Sigmoid colon (tissue), 4 donors: ENCODE data around the gene UBAC1.

ENCODE experiments used
- EP300 ChIP-seq, 4 donors: sonication (generic); formaldehyde crosslinking; IDR thresholded peaks; one replicate each; pipeline ENCODE4 v1.6.1; 2017; ENCODE audit warnings: antibody characterized with exemption in 4 of 4
- POLR2A ChIP-seq, 2 donors: fragments of 450-650 bp; IDR thresholded peaks; one replicate each; pipeline ENCODE4 v1.6.1; 2016; ENCODE audit warnings: antibody characterized with exemption in 2 of 2, mild to moderate bottlenecking in 2 of 2, moderate library complexity in 2 of 2
- POLR2AphosphoS5 ChIP-seq, 4 donors: sonication (generic); formaldehyde crosslinking; IDR thresholded peaks; one replicate each; pipeline ENCODE4 v1.6.1; 2017; ENCODE audit warnings: antibody characterized with exemption in 4 of 4

DNA sequence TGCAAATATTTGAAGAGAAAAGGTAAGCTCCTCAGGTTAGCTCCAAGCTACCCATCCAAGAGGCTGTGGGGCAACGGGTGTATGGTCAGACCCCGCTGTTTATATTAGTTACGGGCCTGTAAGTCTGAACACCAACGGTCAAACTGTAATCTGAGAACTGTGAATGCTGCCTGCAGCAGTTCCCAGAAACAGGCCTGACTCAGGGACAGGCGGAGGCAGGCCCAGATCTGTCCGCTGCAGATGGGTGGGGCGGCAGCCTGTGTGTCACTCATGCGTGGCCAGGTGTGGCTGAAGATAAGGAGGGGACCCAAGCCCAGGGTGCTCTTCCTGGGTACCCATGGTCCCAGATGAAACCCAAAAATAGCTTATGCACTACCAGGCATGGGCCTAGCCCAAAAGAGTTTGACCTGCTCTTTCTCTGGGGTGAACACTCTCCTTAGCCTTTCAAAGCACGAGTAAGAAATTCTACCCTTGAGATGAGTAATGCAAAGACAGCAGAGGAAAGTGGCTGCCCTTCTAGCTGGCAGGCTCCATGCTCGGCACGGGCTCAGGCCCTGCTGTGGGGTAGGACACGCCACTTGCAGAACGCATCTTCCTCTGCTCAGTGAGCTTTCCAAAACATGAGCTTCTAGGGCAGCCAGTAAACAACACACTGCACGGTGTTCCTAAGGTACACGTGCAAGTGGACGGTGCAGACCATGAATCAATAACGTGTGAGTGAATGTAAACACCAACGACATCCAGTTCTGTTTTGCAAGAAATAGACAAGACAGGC, 9.1 kb downstream of the UBAC1 start:
- TF ChIP-seq POLR2A (IDR thresholded peaks at IDR 0.05) (no peak), POLR2AphosphoS5 (IDR thresholded peaks at IDR 0.05) (no peak), EP300 (IDR thresholded peaks at IDR 0.05) (no peak)
